ENCODE results near the gene LENG8.
A peak's percentile ranks its signal among the peaks of the same experiment; 100 is the strongest.

LENG8 gene

GRCh38 chr19:54470991-54471782, 22.2 kb downstream of the LENG8 start:
- H3K4me3 ChIP-seq (ENCODE audit: low read depth, low read length), result peak overlapping the region; percentile 21
- TF ChIP-seq CTCF (IDR thresholded peaks at IDR 0.05; ENCODE audit: borderline replicate concordance, insufficient read depth, low read depth, low read length), result no peak

- TF ChIP-seq CTCF (IDR thresholded peaks at IDR 0.05; ENCODE audit: borderline replicate concordance, insufficient read depth, low read depth, low read length), result no peak
- H3K4me3 ChIP-seq (ENCODE audit: low read depth, low read length), result no peak within 1 kb of the TSS
Observed at GRCh38 chr19:54473071-54473891, 24.3 kb downstream of the LENG8 start, which contains the start of gene CDC42EP5. Gene CDC42EP5 (minus strand): TSS chr19:54473296. CDS start chr19:54465547, 7,749 bp downstream.

- no peak for TF ChIP-seq CTCF (IDR thresholded peaks at IDR 0.05; ENCODE audit: borderline replicate concordance, insufficient read depth, low read depth, low read length)
- H3K4me3 ChIP-seq (ENCODE audit: low read depth, low read length), result no peak overlapping the region
Observed at GRCh38 chr19:54473892-54474372, 24.9 kb downstream of the LENG8 start.

- TF ChIP-seq CTCF (IDR thresholded peaks at IDR 0.05; ENCODE audit: borderline replicate concordance, insufficient read depth, low read depth, low read length), result no peak
- H3K4me3 ChIP-seq (ENCODE audit: low read depth, low read length), result no peak overlapping the region
Observed at GRCh38 chr19:54475706-54476105, 26.7 kb downstream of the LENG8 start.

- no peak overlapping the region for H3K4me3 ChIP-seq (ENCODE audit: low read depth, low read length)
- TF ChIP-seq CTCF (IDR thresholded peaks at IDR 0.05; ENCODE audit: borderline replicate concordance, insufficient read depth, low read depth, low read length), result no peak
Observed at GRCh38 chr19:54477650-54478049, 28.7 kb downstream of the LENG8 start.

GRCh38 chr19:54478677-54479266, 29.8 kb downstream of the LENG8 start:
- no peak overlapping the region for H3K4me3 ChIP-seq (ENCODE audit: low read depth, low read length)
- peak; percentile 71 for TF ChIP-seq CTCF (IDR thresholded peaks at IDR 0.05; ENCODE audit: borderline replicate concordance, insufficient read depth, low read depth, low read length)
